Stimulated activated CD4-positive, alpha-beta T cell treated with anti-CD3 and anti-CD28 coated beads, TNF-alpha, amount 100 ng/mL, for 48 hours (primary cell): ENCODE results near the gene OIP5.

Source experiments
- DNase-seq, 3 donors: peaks; one replicate each; pipeline ENCODE4 v3.0.0-alpha.2; 2020; ENCODE audit warnings: low read depth in 3 of 3

OIP5 gene

GRCh38 chr15:41259546-41260189 lies 72.7 kb downstream of the OIP5 start:
- DNase-seq, result no peak
